HG03558 (cell line): ENCODE results near the gene EPHB6.

Experiments used
- ATAC-seq: cut with Tn5 transposase; IDR thresholded peaks from one replicate; pipeline ENCODE4 v1.9.1; 2021; ENCODE audit warnings: moderate number of reproducible peaks; ENCODE audit not compliant: unreplicated experiment; ENCODE audit errors: extremely low read depth

EPHB6 gene

GRCh38 chr7:142827951-142828500 lies 26.9 kb upstream of the EPHB6 start:
- no peak for ATAC-seq

GRCh38 chr7:142832417-142832816 lies 22.5 kb upstream of the EPHB6 start:
- ATAC-seq = no peak

- peak; percentile 71 for ATAC-seq
These were observed 21.5 kb upstream of the EPHB6 start for GRCh38 chr7:142833174-142834048.

- ATAC-seq = no peak
These were observed 19.4 kb upstream of the EPHB6 start for GRCh38 chr7:142835487-142835886.

GRCh38 chr7:142836426-142836825 lies 18.4 kb upstream of the EPHB6 start:
- ATAC-seq = no peak

- ATAC-seq = no peak
These were observed 16.2 kb upstream of the EPHB6 start for GRCh38 chr7:142838461-142839213.

- no peak for ATAC-seq
These were observed 12.6 kb upstream of the EPHB6 start for GRCh38 chr7:142842251-142842766.

GRCh38 chr7:142847353-142847752 lies 7.5 kb upstream of the EPHB6 start:
- no peak for ATAC-seq

GRCh38 chr7:142851269-142851668 lies 3.6 kb upstream of the EPHB6 start:
- no peak for ATAC-seq

- ATAC-seq = no peak
These were observed 3.0 kb upstream of the EPHB6 start for GRCh38 chr7:142851919-142852318.

- ATAC-seq = peak; percentile 61
These were observed 1.0 kb upstream of the EPHB6 start for GRCh38 chr7:142853739-142854371.

- ATAC-seq = no peak
These were observed 353 bp downstream of the EPHB6 start for GRCh38 chr7:142855114-142855743.

- no peak for ATAC-seq
These were observed 1.1 kb downstream of the EPHB6 start for GRCh38 chr7:142855756-142856564.

GRCh38 chr7:142856565-142857245 lies 1.8 kb downstream of the EPHB6 start:
- ATAC-seq = no peak

GRCh38 chr7:142857625-142858024 lies 2.7 kb downstream of the EPHB6 start:
- no peak for ATAC-seq

- no peak for ATAC-seq
These were observed 4.5 kb downstream of the EPHB6 start for GRCh38 chr7:142859411-142859810.

- ATAC-seq = no peak
These were observed 5.0 kb downstream of the EPHB6 start for GRCh38 chr7:142859829-142860228.

GRCh38 chr7:142860968-142861367 lies 6.1 kb downstream of the EPHB6 start:
- no peak for ATAC-seq

- no peak for ATAC-seq
These were observed 7.5 kb downstream of the EPHB6 start for GRCh38 chr7:142862351-142862750.
